ENCODE data around the gene NPAS3.

- no peak for TF ChIP-seq POLR2A (IDR thresholded peaks at IDR 0.05; ENCODE audit: low read depth, low read length)
- no peak for TF ChIP-seq POLR2AphosphoS5 (IDR thresholded peaks at IDR 0.05; ENCODE audit: low read depth, low read length)
- no peak for TF ChIP-seq TAF1 (IDR thresholded peaks at IDR 0.05; ENCODE audit: low read depth, low read length)
- no peak for TF ChIP-seq PAX5 (IDR thresholded peaks at IDR 0.05; ENCODE audit: insufficient read depth, low read length, severe bottlenecking)
Observed at GRCh38 chr14:33056213-33056612, 117.5 kb downstream of the NPAS3 start.
